ENCODE results near the gene CCNA2. TPM values are rescaled to one million over a fixed set of nuclear protein-coding genes. Genes with fewer than 3 reads are reported as not detected.

Gene CCNA2
- total RNA-seq: 32.5 and 59.1 TPM in 2 replicates

GRCh38 chr4:121823505-121824170 is at the start of gene CCNA2:
Gene CCNA2, minus strand, starts transcription at chr4:121823883. Its CDS starts 255 bp downstream, at chr4:121823628.

DNA sequence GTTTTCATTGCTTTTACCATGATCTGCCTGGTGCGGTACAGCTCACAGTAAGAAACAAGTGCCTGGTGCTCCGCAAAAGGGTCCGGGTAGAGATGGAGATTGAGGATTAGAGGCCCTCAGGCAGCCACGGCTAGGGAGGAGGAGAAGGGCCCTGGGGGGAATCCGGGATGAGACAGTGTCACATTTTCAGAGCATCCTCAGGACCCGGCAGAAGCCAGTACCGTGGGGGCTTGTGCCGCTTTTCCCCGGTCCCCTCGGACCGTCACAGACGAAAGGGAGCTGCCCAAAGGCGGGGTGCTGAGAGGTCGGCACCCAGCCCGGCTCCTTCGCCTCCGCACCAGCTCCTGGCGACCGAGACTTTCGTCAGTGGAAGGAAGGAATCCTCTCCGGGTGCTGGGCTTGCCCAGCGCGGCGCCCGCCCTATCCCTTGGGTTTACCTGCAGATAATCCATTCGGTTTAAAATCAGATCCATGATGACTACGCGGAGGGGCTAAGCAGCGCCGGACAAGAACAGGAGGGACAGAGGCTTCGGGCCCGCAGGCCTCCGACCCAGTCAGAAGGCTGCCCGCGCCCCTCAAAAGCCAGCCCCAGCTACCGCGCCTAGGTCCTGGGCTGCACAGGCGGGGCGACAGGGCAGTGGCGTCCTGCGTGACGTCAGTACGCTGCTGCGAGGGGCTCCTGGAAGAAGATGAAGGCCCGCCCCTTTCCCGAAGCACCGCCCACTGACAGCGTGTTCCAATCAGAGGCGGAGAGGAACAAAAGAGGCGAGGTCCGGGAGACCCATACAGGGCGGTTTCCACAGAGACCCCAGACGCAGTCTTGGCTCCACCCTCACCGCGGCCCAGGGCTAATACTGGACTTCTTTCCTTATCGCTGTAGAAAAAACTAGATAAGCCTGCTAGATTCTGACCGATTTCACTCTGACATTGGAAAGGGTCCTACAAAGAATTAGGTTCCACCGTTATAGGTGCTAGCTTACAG is 46.4 kb upstream of the CCNA2 start, which contains the start of gene BBS7:
Gene BBS7, minus strand, starts transcription at position 634 of the 982 bp plus-strand sequence. Its CDS starts 161 bp downstream, at position 473.

GRCh38 chr4:121800961-121801714 is 22.5 kb downstream of the CCNA2 start, which contains the start of gene EXOSC9:
Gene EXOSC9, plus strand, starts transcription at chr4:121801323. Its CDS starts 102 bp downstream, at chr4:121801425.

Other genes with a start within 250 kb of the CCNA2 start
- 151 and 510 TPM in 2 replicates for gene ANXA5, start 126.9 kb downstream of the CCNA2 start, total RNA-seq
- gene SMIM43, start 58.7 kb downstream of the CCNA2 start, total RNA-seq: 0.65 and 1.0 TPM in 2 replicates
- gene EXOSC9, start 22.6 kb downstream of the CCNA2 start, total RNA-seq: 29.3 and 45.8 TPM in 2 replicates
- 10.5 and 14.5 TPM in 2 replicates for gene BBS7, start 46.6 kb upstream of the CCNA2 start, total RNA-seq
- gene TRPC3, start 128.2 kb upstream of the CCNA2 start, total RNA-seq: under 0.01 TPM in 1 of 2 replicates, not detected in the other

Measured in bladder microvascular endothelial cell (primary cell).